ENCODE measurements around the gene LRRC71. TPM values are rescaled to one million over a fixed set of nuclear protein-coding genes. Genes with fewer than 3 reads are reported as not detected.

Gene LRRC71
- total and polyA plus RNA-seq, 2 experiments from 2014 or later: 0.24 TPM; not detected in 1

MicroRNAs encoded within 50 kb of the gene (microRNA counts, 767-probe panel; counts per million panel counts)
- microRNA hsa-miR-765: not detected

Small RNA genes lying within 50 kb of the gene (microRNA-seq; reads per million reads assigned to microRNA genes)
- not detected for gene MIR765

Small RNA genes lying within 50 kb of the gene (small RNA-seq; reads per million reads assigned to genes)
- not detected for gene MIR765 (ENCODE audit: low replicate concordance)

Other genes with a start within 250 kb of the LRRC71 start
- gene NES, start 243.2 kb upstream of the LRRC71 start, total RNA-seq (2014; rRNA removed; shearing (Covaris generic)): 85.3 and 95.9 TPM in 2 replicates
- 25.0 and 27.5 TPM in 2 replicates for gene NES, start 243.2 kb upstream of the LRRC71 start, polyA plus RNA-seq (2016; fragmentation: Nextera tagmentation; extraction: Ambion mirVana)
- 35.1 and 45.9 TPM in 2 replicates for gene CRABP2, start 215.0 kb upstream of the LRRC71 start, total RNA-seq (2014; rRNA removed; shearing (Covaris generic))
- 137 and 138 TPM in 2 replicates for gene CRABP2, start 215.0 kb upstream of the LRRC71 start, polyA plus RNA-seq (2016; fragmentation: Nextera tagmentation; extraction: Ambion mirVana)
- gene METTL25B, start 192.2 kb upstream of the LRRC71 start, total RNA-seq (2014; rRNA removed; shearing (Covaris generic)): 12.9 and 18.3 TPM in 2 replicates
- 18.1 and 21.1 TPM in 2 replicates for gene METTL25B, start 192.2 kb upstream of the LRRC71 start, polyA plus RNA-seq (2016; fragmentation: Nextera tagmentation; extraction: Ambion mirVana)
- 34.9 and 50.9 TPM in 2 replicates for gene ISG20L2, start 191.9 kb upstream of the LRRC71 start, total RNA-seq (2014; rRNA removed; shearing (Covaris generic))
- gene ISG20L2, start 191.9 kb upstream of the LRRC71 start, polyA plus RNA-seq (2016; fragmentation: Nextera tagmentation; extraction: Ambion mirVana): 22.2 and 23.1 TPM in 2 replicates
- 18.8 and 23.8 TPM in 2 replicates for gene MRPL24, start 179.5 kb upstream of the LRRC71 start, total RNA-seq (2014; rRNA removed; shearing (Covaris generic))
- gene MRPL24, start 179.5 kb upstream of the LRRC71 start, polyA plus RNA-seq (2016; fragmentation: Nextera tagmentation; extraction: Ambion mirVana): 45.7 and 52.4 TPM in 2 replicates
- gene HDGF, start 169.0 kb upstream of the LRRC71 start, total RNA-seq (2014; rRNA removed; shearing (Covaris generic)): 230 and 251 TPM in 2 replicates
- 106 and 126 TPM in 2 replicates for gene HDGF, start 169.0 kb upstream of the LRRC71 start, polyA plus RNA-seq (2016; fragmentation: Nextera tagmentation; extraction: Ambion mirVana)
- gene PRCC, start 153.1 kb upstream of the LRRC71 start, total RNA-seq (2014; rRNA removed; shearing (Covaris generic)): 58.6 and 72.9 TPM in 2 replicates
- 65.3 and 66.2 TPM in 2 replicates for gene PRCC, start 153.1 kb upstream of the LRRC71 start, polyA plus RNA-seq (2016; fragmentation: Nextera tagmentation; extraction: Ambion mirVana)
- 3.4 and 11.5 TPM in 2 replicates for gene SH2D2A, start 103.8 kb upstream of the LRRC71 start, total RNA-seq (2014; rRNA removed; shearing (Covaris generic))
- gene SH2D2A, start 103.8 kb upstream of the LRRC71 start, polyA plus RNA-seq (2016; fragmentation: Nextera tagmentation; extraction: Ambion mirVana): 4.6 and 5.5 TPM in 2 replicates
- not detected in 2 replicates for gene INSRR, start 61.5 kb upstream of the LRRC71 start, total RNA-seq (2014; rRNA removed; shearing (Covaris generic))
- gene INSRR, start 61.5 kb upstream of the LRRC71 start, polyA plus RNA-seq (2016; fragmentation: Nextera tagmentation; extraction: Ambion mirVana): not detected in 2 replicates
- 0.08 and 0.42 TPM in 2 replicates for gene NTRK1, start 59.8 kb upstream of the LRRC71 start, total RNA-seq (2014; rRNA removed; shearing (Covaris generic))
- 0.23 and 0.45 TPM in 2 replicates for gene NTRK1, start 59.8 kb upstream of the LRRC71 start, polyA plus RNA-seq (2016; fragmentation: Nextera tagmentation; extraction: Ambion mirVana)
- 0.28 and 0.47 TPM in 2 replicates for gene PEAR1, start 26.9 kb upstream of the LRRC71 start, total RNA-seq (2014; rRNA removed; shearing (Covaris generic))
- gene PEAR1, start 26.9 kb upstream of the LRRC71 start, polyA plus RNA-seq (2016; fragmentation: Nextera tagmentation; extraction: Ambion mirVana): 0.10 and 0.47 TPM in 2 replicates
- 23.5 and 33.7 TPM in 2 replicates for gene ARHGEF11, start 125.1 kb downstream of the LRRC71 start, total RNA-seq (2014; rRNA removed; shearing (Covaris generic))
- gene ARHGEF11, start 125.1 kb downstream of the LRRC71 start, polyA plus RNA-seq (2016; fragmentation: Nextera tagmentation; extraction: Ambion mirVana): 11.1 and 12.3 TPM in 2 replicates
- gene ETV3L, start 179.2 kb downstream of the LRRC71 start, total RNA-seq (2014; rRNA removed; shearing (Covaris generic)): not detected in 2 replicates
- gene ETV3L, start 179.2 kb downstream of the LRRC71 start, polyA plus RNA-seq (2016; fragmentation: Nextera tagmentation; extraction: Ambion mirVana): not detected in 2 replicates
- 11.9 and 19.6 TPM in 2 replicates for gene ETV3, start 217.8 kb downstream of the LRRC71 start, total RNA-seq (2014; rRNA removed; shearing (Covaris generic))
- 7.6 and 8.1 TPM in 2 replicates for gene ETV3, start 217.8 kb downstream of the LRRC71 start, polyA plus RNA-seq (2016; fragmentation: Nextera tagmentation; extraction: Ambion mirVana)

All from GM23338 (cell line).